ENCODE results near the gene DUS1L. TPM values are rescaled to one million over a fixed set of nuclear protein-coding genes. Genes with fewer than 3 reads are reported as not detected.

DUS1L gene
- 176 TPM for total RNA-seq (2021; ENCODE audit: unreplicated experiment)
- 120 and 129 TPM in 2 replicates for polyA plus RNA-seq (2012)
- Bru-seq, nascent RNA: percentile 76 among the genes with signal in this experiment
- BruChase-seq, experiment 1, labeled RNA remaining after a 6-hour chase: percentile 94 among the genes with signal in this experiment
- BruChase-seq, experiment 2, labeled RNA remaining after a 2-hour chase: percentile 90 among the genes with signal in this experiment
- long read RNA-seq, transcript DUS1L-212 (4 exons, 657 nt): major isoform, 12 of 594 reads
- long read RNA-seq, partial matches to known transcripts: 76 of 594 reads
- long read RNA-seq, other reads (novel, unspliced or antisense): 504 of 594 reads

- ChIA-PET POLR2A (no interaction called here), CTCF (no interaction called here), RAD21 (ENCODE audit: low non-redundant PET in 1 of 2, low total read pairs in 2 of 2, uncharacterized antibody in 2 of 2, unreplicated experiment in 2 of 2) (no interaction called here)
- Histone ChIP-seq H3K4me3 (replicated peaks in 1 of 2; ENCODE audit: low read depth in 1 of 2, low read length in 2 of 2) (peak within 1 kb of the TSS; percentile 96 to 100), H3K9me2 (ENCODE audit: insufficient read depth) (no peaks in the 10 kb centered on the region), H3K27ac (ENCODE audit: low read depth, low read length) (peak within 1 kb of the TSS; percentile 89), H3K4me2 (ENCODE audit: low read length) (peak within 1 kb of the TSS; percentile 100), H3K9ac (ENCODE audit: low read length) (peak within 1 kb of the TSS; percentile 100), H3K36me3 (ENCODE audit: control insufficient read depth in 1 of 2, insufficient read depth in 2 of 2, low read length in 2 of 2) (peaks cover 14 to 34% of the 10 kb centered on the region in 2 experiments; a peak in 3 of 4 replicates), H4K20me1 (ENCODE audit: insufficient read depth) (no peaks in the 10 kb centered on the region), H3K9me3 (ENCODE audit: control insufficient read depth in 1 of 2, insufficient read depth in 1 of 2, low read depth in 1 of 2, low read length in 2 of 2) (no peaks in the 10 kb centered on the region), H3K4me1 (ENCODE audit: control insufficient read depth in 1 of 2, insufficient read depth in 2 of 2, low read length in 2 of 2) (peaks cover 11 to 22% of the 10 kb centered on the region in 2 experiments; a peak in 3 of 4 replicates), H3K27me3 (ENCODE audit: insufficient read depth, low read length) (no peaks in the 10 kb centered on the region), H3K79me2 (ENCODE audit: insufficient read depth, low read length) (peaks cover 35% of the 10 kb centered on the region), H2AFZ (ENCODE audit: low read depth, low read length, poor library complexity, severe bottlenecking) (peak within 1 kb of the TSS; percentile 68)
- BruUV-seq (replicated peaks): TSS peak; percentile 81
- DNase-seq (ENCODE audit: low read depth, low spot score) (no peak), ATAC-seq (peak; percentile 71)
- TF ChIP-seq, protein P1, sequence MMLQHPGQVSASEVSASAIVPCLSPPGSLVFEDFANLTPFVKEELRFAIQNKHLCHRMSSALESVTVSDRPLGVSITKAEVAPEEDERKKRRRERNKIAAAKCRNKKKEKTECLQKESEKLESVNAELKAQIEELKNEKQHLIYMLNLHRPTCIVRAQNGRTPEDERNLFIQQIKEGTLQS (IDR thresholded peaks at IDR 0.05): no peak
- no peak for TF ChIP-seq JUND (IDR thresholded peaks at IDR 0.05)
- peak; percentile 99 for TF ChIP-seq ZFX (IDR thresholded peaks at IDR 0.05)
- TF ChIP-seq, protein P2, sequence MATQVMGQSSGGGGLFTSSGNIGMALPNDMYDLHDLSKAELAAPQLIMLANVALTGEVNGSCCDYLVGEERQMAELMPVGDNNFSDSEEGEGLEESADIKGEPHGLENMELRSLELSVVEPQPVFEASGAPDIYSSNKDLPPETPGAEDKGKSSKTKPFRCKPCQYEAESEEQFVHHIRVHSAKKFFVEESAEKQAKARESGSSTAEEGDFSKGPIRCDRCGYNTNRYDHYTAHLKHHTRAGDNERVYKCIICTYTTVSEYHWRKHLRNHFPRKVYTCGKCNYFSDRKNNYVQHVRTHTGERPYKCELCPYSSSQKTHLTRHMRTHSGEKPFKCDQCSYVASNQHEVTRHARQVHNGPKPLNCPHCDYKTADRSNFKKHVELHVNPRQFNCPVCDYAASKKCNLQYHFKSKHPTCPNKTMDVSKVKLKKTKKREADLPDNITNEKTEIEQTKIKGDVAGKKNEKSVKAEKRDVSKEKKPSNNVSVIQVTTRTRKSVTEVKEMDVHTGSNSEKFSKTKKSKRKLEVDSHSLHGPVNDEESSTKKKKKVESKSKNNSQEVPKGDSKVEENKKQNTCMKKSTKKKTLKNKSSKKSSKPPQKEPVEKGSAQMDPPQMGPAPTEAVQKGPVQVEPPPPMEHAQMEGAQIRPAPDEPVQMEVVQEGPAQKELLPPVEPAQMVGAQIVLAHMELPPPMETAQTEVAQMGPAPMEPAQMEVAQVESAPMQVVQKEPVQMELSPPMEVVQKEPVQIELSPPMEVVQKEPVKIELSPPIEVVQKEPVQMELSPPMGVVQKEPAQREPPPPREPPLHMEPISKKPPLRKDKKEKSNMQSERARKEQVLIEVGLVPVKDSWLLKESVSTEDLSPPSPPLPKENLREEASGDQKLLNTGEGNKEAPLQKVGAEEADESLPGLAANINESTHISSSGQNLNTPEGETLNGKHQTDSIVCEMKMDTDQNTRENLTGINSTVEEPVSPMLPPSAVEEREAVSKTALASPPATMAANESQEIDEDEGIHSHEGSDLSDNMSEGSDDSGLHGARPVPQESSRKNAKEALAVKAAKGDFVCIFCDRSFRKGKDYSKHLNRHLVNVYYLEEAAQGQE (IDR thresholded peaks at IDR 0.05; ENCODE audit: low read depth): no peak
- peak; percentile 80; the same call in 1 of the 2 replicates for TF ChIP-seq SIN3A (IDR thresholded peaks at IDR 0.05; ENCODE audit: low read depth)
- no peak; the same call in 1 of the 2 replicates for TF ChIP-seq SRF (IDR thresholded peaks at IDR 0.05; ENCODE audit: low read depth)
- TF ChIP-seq ELF1 (IDR thresholded peaks at IDR 0.05; ENCODE audit: borderline replicate concordance, low read depth): no peak
- TF ChIP-seq EZH2 (IDR thresholded peaks at IDR 0.05): no peak
- TF ChIP-seq POLR2AphosphoS5 (IDR thresholded peaks at IDR 0.05; ENCODE audit: low read depth, low read length): peak; percentile 49; the same call in 1 of the 2 replicates
- TF ChIP-seq CBX3 (IDR thresholded peaks at IDR 0.05; ENCODE audit: low read depth): no peak
- TF ChIP-seq SP1 (IDR thresholded peaks at IDR 0.05; ENCODE audit: low read depth): no peak; the same call in 1 of the 2 replicates
- no peak for TF ChIP-seq EGR1 (IDR thresholded peaks at IDR 0.05; ENCODE audit: low read depth)
- TF ChIP-seq MAX (IDR thresholded peaks at IDR 0.05): peak; percentile 80
- TF ChIP-seq POLR2A (IDR thresholded peaks at IDR 0.05; ENCODE audit: borderline replicate concordance, extremely low read depth, insufficient read depth, insufficient read length): peak; percentile 87
- no peak for TF ChIP-seq CTCF (IDR thresholded peaks at IDR 0.05 in 2 of 3, conservative IDR thresholded peaks at IDR 0.05 in 1 of 3; ENCODE audit: borderline replicate concordance in 1 of 3, insufficient read depth in 1 of 3, low read depth in 2 of 3, low read length in 2 of 3)
- TF ChIP-seq TCF7L2 (IDR thresholded peaks at IDR 0.05; ENCODE audit: borderline replicate concordance, extremely low read depth, insufficient read depth, insufficient read length): peak; percentile 75
- no peak for TF ChIP-seq EZH2phosphoT487 (IDR thresholded peaks at IDR 0.05; ENCODE audit: borderline replicate concordance)
- peak; percentile 88 for TF ChIP-seq YY1 (IDR thresholded peaks at IDR 0.05; ENCODE audit: extremely low read depth, insufficient replicate concordance, low read depth, low read length)
- intact Hi-C loops (cut with micrococcal nuclease): no loop called here
Observed at GRCh38 chr17:82065638-82066303, at the start of gene DUS1L. Gene DUS1L, minus strand, starts transcription at chr17:82065804. Its CDS starts 745 bp downstream, at chr17:82065059.
